Measurements from ENCODE around the gene DDAH2.

Gene DDAH2

DNA sequence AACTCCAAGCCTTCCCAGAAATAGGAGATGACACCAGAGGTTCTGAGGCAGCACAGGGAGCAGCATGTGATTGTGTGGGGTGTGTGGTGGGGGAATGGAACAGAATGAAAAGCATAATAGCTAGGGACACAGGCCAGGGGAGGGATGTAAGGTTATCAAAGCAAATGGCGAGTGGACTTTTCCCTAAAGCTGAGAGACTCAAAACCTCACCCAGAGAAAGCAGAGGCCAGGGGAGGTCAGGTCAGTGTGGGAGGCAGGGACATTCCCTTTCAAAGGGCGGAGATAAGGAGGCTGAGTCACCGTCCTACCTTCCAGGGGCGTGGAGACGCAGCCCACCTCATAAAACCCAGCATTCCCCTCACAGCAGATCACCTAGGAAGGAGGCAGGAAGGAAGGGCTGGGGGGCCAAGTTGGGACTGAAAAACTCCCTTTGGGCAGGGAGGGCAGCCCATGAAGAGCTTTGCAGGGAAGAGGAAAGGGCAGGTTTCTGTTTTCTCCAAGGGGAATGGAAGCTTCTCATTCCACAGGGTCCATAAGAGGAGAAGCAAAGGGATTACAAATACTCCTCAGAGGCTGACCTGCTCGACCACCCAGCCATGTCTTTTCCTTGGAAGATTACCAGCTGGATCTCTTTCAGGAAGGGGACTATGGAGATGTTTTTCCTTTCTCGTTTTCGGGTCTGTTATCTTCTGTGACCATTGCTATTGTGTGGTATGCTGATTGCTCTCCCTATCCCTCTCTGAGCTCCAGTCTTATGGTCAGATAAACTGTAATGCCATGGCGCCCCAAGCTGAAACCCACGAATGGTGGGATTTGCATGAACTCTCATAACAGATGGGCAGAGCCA lies 38.6 kb downstream of the DDAH2 start:
- peak; percentile 65 for ATAC-seq

DNA sequence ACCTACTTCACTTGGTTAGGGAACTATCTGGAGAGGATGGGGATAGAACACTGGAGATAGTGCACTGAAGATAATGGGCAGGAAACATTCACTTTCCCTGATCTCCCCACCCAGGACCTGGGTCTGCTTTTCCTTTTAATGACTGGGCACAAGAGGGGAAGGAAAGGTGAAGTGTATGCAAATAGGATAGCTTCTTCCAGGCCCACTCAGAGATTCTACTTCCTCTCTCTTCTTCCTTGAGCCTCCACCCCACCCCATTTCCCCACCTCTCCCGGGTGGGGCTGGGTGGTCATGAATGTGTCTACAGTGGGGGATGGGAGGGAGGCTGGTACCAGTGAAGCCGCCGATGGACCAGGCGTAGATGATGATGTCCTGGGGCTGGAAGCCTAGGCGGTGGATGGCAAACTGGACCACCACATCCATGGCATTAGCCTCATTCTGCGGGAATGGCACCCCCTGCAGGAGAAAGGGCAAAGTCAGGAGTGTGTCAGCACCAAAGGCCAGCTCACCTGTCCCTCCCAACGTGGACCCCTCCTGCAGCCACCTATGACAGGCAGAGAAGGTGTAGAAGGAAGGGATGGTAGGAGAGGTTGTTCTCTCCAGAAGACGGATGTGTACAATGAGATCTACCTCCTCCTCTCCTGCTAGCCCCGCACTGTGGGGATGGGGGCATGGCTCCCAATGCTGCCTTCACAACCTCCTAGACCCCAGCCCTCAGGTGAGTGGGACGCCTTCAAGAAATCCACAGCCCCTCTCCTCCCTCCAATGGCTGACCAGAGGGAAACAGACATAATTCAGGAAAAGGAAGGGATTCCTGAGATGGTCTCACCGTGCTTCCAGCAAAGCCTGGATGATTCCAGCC lies 39.6 kb downstream of the DDAH2 start:
- peak; percentile 30 for DNase-seq

More for the DNA sequence above, 38.6 kb downstream of the DDAH2 start:
- DNase-seq = no peak

DNA sequence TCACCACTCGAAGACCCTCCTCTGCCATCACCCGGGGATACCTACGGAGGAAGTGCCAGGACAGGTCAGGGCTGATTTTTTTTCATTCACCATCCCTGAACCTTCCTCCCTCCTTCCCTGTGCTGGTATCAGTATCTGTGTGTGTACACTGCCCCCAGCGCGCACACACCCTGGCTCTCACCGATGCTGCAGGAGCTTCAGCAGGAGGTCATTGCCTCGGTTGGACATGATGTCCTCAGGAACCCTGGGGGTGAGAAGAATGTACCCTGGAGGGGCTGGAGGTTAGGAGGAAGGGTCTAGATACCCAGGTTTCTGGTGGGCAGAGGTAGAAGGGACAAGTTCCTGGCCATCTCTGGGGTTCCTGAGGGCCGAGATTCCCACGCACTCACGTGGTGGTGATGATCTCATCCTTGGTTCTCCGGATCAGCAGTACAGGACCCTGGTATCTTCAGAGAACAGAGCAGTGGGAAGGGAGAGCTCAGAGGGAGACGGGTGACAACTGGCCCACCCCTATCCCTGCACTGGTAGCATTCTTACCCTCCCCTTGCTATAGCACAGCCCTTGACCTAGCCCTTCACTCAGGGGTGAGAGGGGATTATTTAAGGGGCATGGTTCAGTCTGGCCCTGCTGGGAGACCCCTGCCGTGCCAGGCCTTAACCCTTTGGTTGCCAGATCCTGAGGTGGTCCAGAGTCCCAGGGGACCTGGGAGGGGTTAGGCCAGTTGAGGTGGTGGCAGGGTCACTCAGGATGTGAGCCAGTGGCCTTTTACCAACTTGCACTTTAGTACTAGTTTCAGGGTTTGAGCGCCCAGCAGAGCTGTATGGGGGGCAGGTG lies 41.0 kb downstream of the DDAH2 start:
- DNase-seq (no peak), ATAC-seq (no peak)

More for the DNA sequence above, 39.6 kb downstream of the DDAH2 start:
- ATAC-seq = no peak

DNA sequence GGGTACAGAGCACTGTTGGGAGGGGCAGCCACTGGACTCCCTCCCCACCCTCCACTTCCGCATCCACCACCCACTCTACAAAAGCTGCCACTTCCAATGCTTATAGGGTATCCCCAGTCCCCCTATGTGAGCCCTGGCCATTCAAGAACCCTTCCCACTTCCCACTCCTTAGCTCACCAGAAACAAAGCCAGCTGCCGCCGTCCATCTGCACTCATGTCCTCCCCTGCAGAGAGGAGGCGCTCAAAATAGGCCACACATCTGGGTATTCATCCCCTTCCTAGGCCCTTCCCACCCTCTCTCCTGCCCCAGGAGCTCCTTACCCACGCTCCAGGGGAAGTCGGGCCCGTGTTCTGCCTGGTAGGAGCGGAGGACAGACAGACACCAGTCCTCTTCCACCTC lies 41.8 kb downstream of the DDAH2 start:
- ATAC-seq = no peak

DNA sequence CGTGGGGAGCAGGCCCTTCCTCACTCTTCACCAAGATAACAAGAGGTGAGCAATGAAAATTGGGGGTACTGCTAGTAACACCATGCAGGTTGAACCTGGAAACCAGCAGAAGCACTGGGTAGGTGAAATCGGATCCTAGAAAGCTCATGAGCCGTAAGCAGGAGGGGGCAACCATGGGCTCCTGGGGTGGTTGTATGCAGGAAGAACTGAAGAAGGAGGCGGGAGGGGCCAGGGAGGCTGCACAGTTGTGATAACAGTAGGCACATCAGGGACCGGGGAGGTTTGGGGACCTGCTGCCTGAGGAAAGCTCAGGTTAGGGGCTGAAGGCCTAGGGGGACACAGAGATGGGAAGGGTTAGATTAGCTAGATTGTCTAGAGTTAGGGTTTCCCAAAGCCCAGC lies 42.6 kb downstream of the DDAH2 start:
- ATAC-seq (no peak), DNase-seq (no peak)

More for the DNA sequence above, 41.8 kb downstream of the DDAH2 start:
- DNase-seq = no peak

DNA sequence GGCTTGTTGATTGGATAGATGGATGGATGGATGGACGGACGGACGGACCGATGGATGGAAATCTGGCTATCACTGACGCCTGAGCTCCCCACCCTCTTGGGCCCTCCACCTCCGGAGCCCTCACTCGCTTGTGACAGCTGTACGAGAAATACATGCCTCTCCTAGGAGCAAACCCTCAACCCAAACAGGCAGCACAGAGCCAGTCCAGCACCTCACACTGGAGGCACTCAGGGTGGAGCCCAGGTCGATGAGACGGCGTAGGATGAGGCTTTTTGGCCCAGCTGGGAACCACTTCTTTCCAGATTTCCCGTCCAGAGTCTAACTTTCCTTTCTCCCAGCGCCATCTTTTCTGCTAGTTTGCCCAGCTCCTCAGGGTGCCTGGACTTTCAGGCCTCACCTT lies 45.5 kb downstream of the DDAH2 start:
- ATAC-seq = no peak

DNA sequence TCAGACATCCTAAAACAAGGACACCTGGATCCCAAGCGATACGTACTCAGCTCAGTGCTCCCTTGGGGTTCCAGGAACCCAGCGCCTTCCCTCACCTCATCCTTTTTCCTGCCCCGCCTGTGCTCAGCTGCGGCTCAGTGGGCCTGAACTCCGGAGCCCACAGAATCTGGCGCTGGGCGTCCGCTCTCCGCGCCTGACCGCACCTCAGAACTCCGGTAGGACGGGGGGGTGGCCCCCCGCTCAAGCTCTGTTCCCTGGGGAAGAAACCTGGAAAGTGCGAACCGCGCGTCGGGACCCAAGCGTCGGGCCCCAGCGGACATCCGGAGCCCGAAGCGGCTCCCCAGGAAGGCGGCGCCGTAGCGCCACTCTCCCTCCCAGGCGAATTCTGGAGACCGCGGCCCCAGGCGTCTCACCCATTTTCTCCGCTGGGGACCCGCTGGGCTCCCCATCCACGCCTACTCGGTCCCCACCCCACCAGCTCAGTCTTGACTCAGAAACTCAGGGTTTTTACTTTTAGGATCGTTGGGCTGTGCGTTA lies 47.9 kb downstream of the DDAH2 start:
- DNase-seq (peak; percentile 66), ATAC-seq (peak; percentile 59)

More for the DNA sequence above, 45.5 kb downstream of the DDAH2 start:
- DNase-seq = no peak

DNA sequence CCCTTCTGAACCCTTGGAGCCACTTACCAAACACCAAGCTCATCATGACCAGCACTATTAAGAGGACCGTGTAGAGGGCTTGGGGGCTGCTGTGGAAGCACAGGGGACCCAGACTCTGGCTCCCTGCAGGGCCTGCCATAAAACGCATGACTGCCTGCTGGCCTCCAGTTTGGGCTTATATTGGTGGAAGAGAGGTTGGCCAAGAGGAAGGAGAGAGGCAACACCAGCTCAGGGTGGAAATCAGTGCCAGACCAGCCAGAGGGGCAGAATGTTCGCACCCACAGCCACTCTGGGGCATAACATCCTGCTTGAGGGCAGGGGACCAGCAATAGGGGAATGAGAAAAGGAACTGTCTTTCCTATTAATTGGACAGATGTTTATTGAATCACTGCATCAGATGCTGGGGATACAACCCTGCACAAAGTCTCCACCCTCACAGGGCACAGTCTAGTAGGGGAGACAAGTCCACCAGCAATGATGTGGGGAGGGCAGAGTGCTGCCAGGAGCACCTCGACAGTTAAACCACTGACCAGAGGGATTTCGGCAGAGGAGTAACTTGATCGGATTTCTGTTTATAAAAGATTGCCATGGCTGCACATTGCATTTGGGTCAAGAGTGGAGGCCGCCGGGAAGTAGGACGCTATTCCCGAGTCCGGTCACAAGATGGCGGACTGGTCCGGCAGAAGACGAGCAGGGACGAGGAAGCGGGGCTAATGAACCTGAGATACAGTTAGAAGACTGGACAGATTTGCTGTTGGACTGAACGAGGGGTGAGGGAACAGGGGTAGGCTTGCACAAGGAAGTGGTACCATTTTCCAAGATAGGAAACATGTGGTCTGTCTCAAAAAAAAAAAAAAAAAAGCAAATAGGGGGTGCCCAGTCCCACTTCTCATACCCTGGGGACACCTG lies 48.6 kb downstream of the DDAH2 start, which contains the start of gene LY6G5C:
Gene LY6G5C (minus strand): TSS at position 842 of the 909 bp plus-strand sequence. CDS start 694 bp downstream, at position 148.
- ATAC-seq (peak; percentile 71), DNase-seq (peak; percentile 75)

DNA sequence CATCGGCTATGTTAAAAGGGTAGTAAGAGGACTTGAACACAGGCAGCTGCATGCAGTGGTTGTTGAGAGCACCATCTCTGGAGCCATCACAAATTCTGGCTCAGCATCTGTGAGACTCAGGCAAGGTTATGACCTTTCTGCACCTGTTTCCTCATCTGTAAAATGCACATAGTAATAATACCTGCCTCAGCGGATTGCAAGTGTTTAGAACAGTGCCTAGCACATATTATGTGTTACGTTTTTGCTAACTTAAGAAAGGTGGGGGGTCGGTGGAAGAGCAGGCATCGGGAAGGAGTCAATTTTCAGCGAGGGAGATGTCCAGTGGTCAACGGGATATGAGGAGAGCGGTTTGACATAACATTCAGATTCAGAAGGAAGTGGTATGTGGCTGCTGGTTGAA lies 51.1 kb downstream of the DDAH2 start:
- no peak for DNase-seq
- ATAC-seq = no peak

Measured in stimulated activated naive CD8-positive, alpha-beta T cell treated with anti-CD3 and anti-CD28 coated beads, Interleukin-15, Interleukin-2, amounts not matched to agents 100 U/mL and 50 U/mL, for 24 hours (primary cell).